Loucy (cell line): Measurements from ENCODE around the gene FAM181B.

Experiments used
- EZH2phosphoT487 ChIP-seq: fragments of 200-600 bp; IDR thresholded peaks from 2 replicates; pipeline ENCODE4 v1.6.1; 2018; ENCODE audit warnings: antibody characterized with exemption, mild to moderate bottlenecking, moderate library complexity, borderline replicate concordance
- TF ChIP-seq, protein P1 (sequence below): fragments of 200-600 bp; sonication (generic); conservative IDR thresholded peaks from 2 replicates; pipeline ENCODE4 v1.5.1; 2014; ENCODE audit warnings: mild to moderate bottlenecking, antibody characterized with exemption, low read length

DNA sequence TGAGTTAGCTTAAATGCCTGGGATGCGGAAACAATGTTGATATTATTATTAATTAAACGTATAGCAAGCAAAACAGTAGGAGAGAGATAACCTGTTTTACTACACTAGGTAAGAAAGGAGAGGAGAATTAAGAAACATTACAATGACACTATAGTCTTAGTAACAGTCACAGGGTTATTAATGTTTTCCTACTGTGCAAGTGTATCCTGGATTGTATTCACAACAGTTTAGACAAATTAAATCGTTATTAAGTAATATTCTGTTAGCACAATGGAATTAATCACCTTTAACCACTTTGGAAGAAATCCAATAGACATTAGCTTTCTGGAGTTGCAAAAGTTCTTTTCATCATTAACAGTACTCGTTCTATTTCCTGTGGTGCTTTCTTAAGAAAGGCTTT is 3.4 kb downstream of the FAM181B start:
- TF ChIP-seq, protein P1, sequence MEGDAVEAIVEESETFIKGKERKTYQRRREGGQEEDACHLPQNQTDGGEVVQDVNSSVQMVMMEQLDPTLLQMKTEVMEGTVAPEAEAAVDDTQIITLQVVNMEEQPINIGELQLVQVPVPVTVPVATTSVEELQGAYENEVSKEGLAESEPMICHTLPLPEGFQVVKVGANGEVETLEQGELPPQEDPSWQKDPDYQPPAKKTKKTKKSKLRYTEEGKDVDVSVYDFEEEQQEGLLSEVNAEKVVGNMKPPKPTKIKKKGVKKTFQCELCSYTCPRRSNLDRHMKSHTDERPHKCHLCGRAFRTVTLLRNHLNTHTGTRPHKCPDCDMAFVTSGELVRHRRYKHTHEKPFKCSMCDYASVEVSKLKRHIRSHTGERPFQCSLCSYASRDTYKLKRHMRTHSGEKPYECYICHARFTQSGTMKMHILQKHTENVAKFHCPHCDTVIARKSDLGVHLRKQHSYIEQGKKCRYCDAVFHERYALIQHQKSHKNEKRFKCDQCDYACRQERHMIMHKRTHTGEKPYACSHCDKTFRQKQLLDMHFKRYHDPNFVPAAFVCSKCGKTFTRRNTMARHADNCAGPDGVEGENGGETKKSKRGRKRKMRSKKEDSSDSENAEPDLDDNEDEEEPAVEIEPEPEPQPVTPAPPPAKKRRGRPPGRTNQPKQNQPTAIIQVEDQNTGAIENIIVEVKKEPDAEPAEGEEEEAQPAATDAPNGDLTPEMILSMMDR: no peak
- TF ChIP-seq EZH2phosphoT487: no peak
